SK-N-SH (cell line): Measurements from ENCODE around the gene DDX39B. TPM values are rescaled to one million over a fixed set of nuclear protein-coding genes. Genes with fewer than 3 reads are reported as not detected.
"Not testable (repeated sequence)": the region's sequence is repeated elsewhere in the genome, so short reads cannot be mapped to it uniquely, and the experiment has no call there.

Experiments
- CTCF ChIA-PET: fragments of 300-600, 350-600 bp; formaldehyde crosslinking; extraction: SDS; loops from one replicate; lab custom pipeline; 2021; lab: Yijun Ruan, JAX
- POLR2A ChIA-PET: fragments of 350-600 bp; sonication (Branson Sonifier 250); formaldehyde crosslinking; extraction: SDS; loops from one replicate; lab custom pipeline; 2020; ENCODE audit warnings: antibody characterized with exemption, inconsistent platforms; lab: Yijun Ruan, JAX
- DNase-seq: peaks from one replicate; pipeline ENCODE4 v3.0.0; 2012
- H2AFZ ChIP-seq: fragments of 200-600 bp; sonication (generic); 2 replicates; pipeline ENCODE4 v1.8.1; 2016; ENCODE audit warnings: antibody characterized with exemption, mild to moderate bottlenecking, low read depth
- H3F3A ChIP-seq: fragments of 200-600 bp; sonication (generic); replicated peaks from 2 replicates; pipeline ENCODE3; 2016; ENCODE audit warnings: antibody characterized with exemption, mild to moderate bottlenecking; ENCODE audit not compliant: insufficient read depth
- H3K27ac ChIP-seq, 2 experiments: fragments of 200-500 bp in 1 of 2; fragments of 200-600 bp in 1 of 2; sonication (Bioruptor generic) in 1 of 2; sonication (generic), shearing (Covaris generic) in 1 of 2; 2 replicates each; pipeline versions ENCODE4 v1.5.1 to v1.6.1; 2014 to 2016; ENCODE audit warnings: low read depth in 2 of 2, inconsistent platforms in 1 of 2, low read length in 1 of 2, mild to moderate bottlenecking in 1 of 2, mixed read lengths in 1 of 2
- H3K27me3 ChIP-seq: fragments of 200-600 bp; sonication (generic), shearing (Covaris generic); 2 replicates; pipeline ENCODE4 v1.6.1; 2016; ENCODE audit warnings: mixed run types; ENCODE audit not compliant: insufficient read depth
- H3K36me3 ChIP-seq, 2 experiments: fragments of 200-500 bp in 1 of 2; fragments of 200-600 bp in 1 of 2; sonication (Bioruptor generic) in 1 of 2; sonication (generic) in 1 of 2; replicated peaks in 1 of 2; 2 replicates each; pipeline versions ENCODE3 to v1.5.1; 2014 to 2016; ENCODE audit warnings: low read length in 1 of 2, mild to moderate bottlenecking in 1 of 2; ENCODE audit not compliant: insufficient read depth in 2 of 2, control insufficient read depth in 1 of 2
- H3K4me1 ChIP-seq, 2 experiments: fragments of 200-500 bp in 1 of 2; fragments of 200-600 bp in 1 of 2; sonication (Bioruptor generic) in 1 of 2; sonication (generic), shearing (Covaris generic) in 1 of 2; 2 replicates each; pipeline versions ENCODE4 v1.5.1 to v1.6.1; 2014 to 2016; ENCODE audit warnings: low read depth in 1 of 2, low read length in 1 of 2, mixed run types in 1 of 2; ENCODE audit not compliant: insufficient read depth in 2 of 2, control insufficient read depth in 1 of 2
- H3K4me2 ChIP-seq: fragments of 200-600 bp; sonication (generic), shearing (Covaris generic); 2 replicates; pipeline ENCODE4 v1.6.1; 2017; ENCODE audit warnings: mixed run types
- H3K4me3 ChIP-seq, 2 experiments: fragments of 200-500 bp in 1 of 2; fragments of 200-600 bp in 1 of 2; sonication (Bioruptor generic) in 1 of 2; sonication (generic), shearing (Covaris generic) in 1 of 2; 2 replicates each; pipeline versions ENCODE4 v1.5.1 to v1.8.1; 2014 to 2016; ENCODE audit warnings: low read depth in 2 of 2, inconsistent platforms in 1 of 2, low read length in 1 of 2, mild to moderate bottlenecking in 1 of 2, mixed read lengths in 1 of 2, moderate library complexity in 1 of 2
- H3K79me2 ChIP-seq: fragments of 200-600 bp; sonication (generic); 2 replicates; pipeline ENCODE4 v1.8.1; 2017; ENCODE audit warnings: mild to moderate bottlenecking; ENCODE audit not compliant: insufficient read depth
- H3K9ac ChIP-seq: fragments of 200-600 bp; sonication (generic); 2 replicates; pipeline ENCODE4 v1.6.1; 2017; ENCODE audit warnings: mixed run types
- H3K9me2 ChIP-seq: fragments of 200-600 bp; sonication (generic); 2 replicates; pipeline ENCODE4 v1.6.1; 2017; ENCODE audit warnings: mixed run types
- H3K9me3 ChIP-seq: fragments of 200-600 bp; sonication (generic); 2 replicates; pipeline ENCODE4 v1.6.1; 2017; ENCODE audit warnings: mixed run types, mild to moderate bottlenecking, moderate library complexity
- H4K20me1 ChIP-seq: fragments of 200-600 bp; sonication (generic); 2 replicates; pipeline ENCODE4 v1.6.1; 2017; ENCODE audit warnings: mild to moderate bottlenecking, mixed run types; ENCODE audit not compliant: insufficient read depth
- CHD2 ChIP-seq: fragments of 150-350 bp; IDR thresholded peaks from 2 replicates; pipeline ENCODE4 v1.6.1; 2018; ENCODE audit warnings: low read length; ENCODE audit not compliant: partially characterized antibody
- CTCF ChIP-seq: fragments of 200-600 bp; sonication (generic); IDR thresholded peaks from 2 replicates; pipeline ENCODE4 v1.6.1; 2017; ENCODE audit warnings: antibody characterized with exemption, mild to moderate bottlenecking, moderate library complexity
- JUND ChIP-seq: IDR thresholded peaks from 2 replicates; pipeline ENCODE4 v1.4.0; 2012
- NFIC ChIP-seq: IDR thresholded peaks from 2 replicates; pipeline ENCODE4 v1.4.0; 2012; ENCODE audit warnings: borderline replicate concordance
- RCOR1 ChIP-seq: fragments of 150-350 bp; IDR thresholded peaks from 2 replicates; pipeline ENCODE4 v1.6.1; 2017; ENCODE audit warnings: antibody characterized with exemption, low read length
- REST ChIP-seq: IDR thresholded peaks from 2 replicates; pipeline ENCODE4 v1.6.1; 2012; ENCODE audit warnings: mild to moderate bottlenecking, low read depth, low read length, moderate library complexity
- SIN3A ChIP-seq: IDR thresholded peaks from 2 replicates; pipeline ENCODE4 v1.6.1; 2012; ENCODE audit warnings: low read depth, mild to moderate bottlenecking, low read length, moderate library complexity, borderline replicate concordance
- SMC3 ChIP-seq: IDR thresholded peaks from 2 replicates; pipeline ENCODE4 v1.6.1; 2012; ENCODE audit warnings: low read depth, low read length, improper control_type of control experiment
- TAF1 ChIP-seq: IDR thresholded peaks from 2 replicates; pipeline ENCODE4 v1.6.1; 2012; ENCODE audit warnings: low read depth, mild to moderate bottlenecking, low read length, moderate library complexity, borderline replicate concordance
- TCF12 ChIP-seq: IDR thresholded peaks from 2 replicates; pipeline ENCODE4 v1.4.0; 2012
- WGBS: methylation state at CpG from one replicate; pipeline ENCODE4 v1.1.6; 2017; ENCODE audit warnings: low lambda C conversion rate; 5-methylcytosine and 5-hydroxymethylcytosine counted together
- polyA plus RNA-seq, 3 experiments: library from polyadenylated mRNA; depleted of rRNA; stranded (reverse); fragments of >200 nt; gene quantifications; 2 replicates each; pipeline ENCODE4 v1.2.3, GENCODE V29; 2012

DDX39B gene
- polyA plus RNA-seq, 1 of the 3 experiments (the other 2 are of a cell fraction), result 502 TPM

GRCh38 chr6:31489086-31489485, 52.7 kb downstream of the DDX39B start:
- Histone ChIP-seq H3K79me2 (no peaks in the 10 kb centered on the region), H3K4me1 (no peaks in the 10 kb centered on the region; a peak in 1 of 4 replicates)
- no peak for TF ChIP-seq SIN3A
- TF ChIP-seq NFIC, result no peak
- TF ChIP-seq, all 33 proteins: peak for 0
- Histone ChIP-seq H3K9me2 (no peaks in the 10 kb centered on the region), H3F3A (peaks cover 5% of the 10 kb centered on the region), H3K27ac (no peak overlapping the region), H3K9me3 (no peaks in the 10 kb centered on the region), H4K20me1 (no peaks in the 10 kb centered on the region), H3K4me2 (no peak overlapping the region), H2AFZ (no peak overlapping the region), H3K27me3 (no peaks in the 10 kb centered on the region; the same call in 1 of the 2 replicates), H3K9ac (no peak overlapping the region), H3K36me3 (no peaks in the 10 kb centered on the region), H3K4me3 (no peak overlapping the region)
- ChIA-PET POLR2A (no interaction called here), CTCF (interaction anchor here (0.6 to 1.5 kb wide), 2 partner anchors 109 to 1627 kb away, joined by 3 to 6 read pairs; no protein-coding TSS in a partner anchor)
- no peak for DNase-seq
- WGBS, result 20% methylated on average over 4 of the region's 4 CpGs

- DNase-seq, CTCF ChIA-PET, H3K9me2 ChIP-seq, H3K4me2 ChIP-seq, H3K9ac ChIP-seq, H2AFZ ChIP-seq, H3K27ac ChIP-seq, H3K79me2 ChIP-seq, H3F3A ChIP-seq, H4K20me1 ChIP-seq, POLR2A ChIA-PET, H3K4me1 ChIP-seq, H3K9me3 ChIP-seq, H3K4me3 ChIP-seq, H3K27me3 ChIP-seq, H3K36me3 ChIP-seq: not testable (repeated sequence)
- 50% methylated on average over 6 of the region's 6 CpGs for WGBS
These were observed 54.1 kb downstream of the DDX39B start for GRCh38 chr6:31487674-31488073.

- H3K4me1 ChIP-seq, H3K36me3 ChIP-seq, H3F3A ChIP-seq, H4K20me1 ChIP-seq, H3K79me2 ChIP-seq, H3K9me2 ChIP-seq, H2AFZ ChIP-seq, CTCF ChIA-PET, DNase-seq, H3K9ac ChIP-seq, H3K4me3 ChIP-seq, H3K9me3 ChIP-seq, H3K4me2 ChIP-seq, H3K27ac ChIP-seq, POLR2A ChIA-PET: not testable (repeated sequence)
- peaks cover 12% of the 10 kb centered on the region; the same call in 1 of the 2 replicates for H3K27me3 ChIP-seq
- WGBS, result no CpG with 5 or more reads among the region's 9 CpGs
These were observed 55.6 kb downstream of the DDX39B start for GRCh38 chr6:31486065-31486837.

GRCh38 chr6:31485055-31485454, 56.7 kb downstream of the DDX39B start:
- Histone ChIP-seq H3K27ac (no peak overlapping the region), H3K36me3 (no peaks in the 10 kb centered on the region), H3K9ac (no peak overlapping the region), H3F3A (peaks cover 5% of the 10 kb centered on the region), H3K79me2 (no peaks in the 10 kb centered on the region), H3K4me3 (no peak overlapping the region), H3K9me3 (no peaks in the 10 kb centered on the region), H3K27me3 (peaks cover 23% of the 10 kb centered on the region; the same call in 1 of the 2 replicates), H3K4me1 (no peaks in the 10 kb centered on the region), H2AFZ (no peak overlapping the region), H3K9me2 (no peaks in the 10 kb centered on the region), H3K4me2 (no peak overlapping the region), H4K20me1 (no peaks in the 10 kb centered on the region)
- POLR2A ChIA-PET, result no interaction called here
- WGBS, result 39% methylated on average over 1 of the region's 1 CpG
- no peak for DNase-seq
- CTCF ChIA-PET, result no interaction called here
- no peak for TF ChIP-seq JUND
- no peak for TF ChIP-seq CHD2
- TF ChIP-seq REST, result no peak
- TF ChIP-seq RCOR1, result no peak
- no peak for TF ChIP-seq SMC3
- TF ChIP-seq TCF12, result no peak
- TF ChIP-seq CTCF, result no peak
- no peak for TF ChIP-seq TAF1
